Liver (tissue), 9 donors: ENCODE results near the gene TMEM131. TPM values are rescaled to one million over a fixed set of nuclear protein-coding genes. Genes with fewer than 3 reads are reported as not detected.
A peak's percentile ranks its signal among the peaks of the same experiment; 100 is the strongest.

Source experiments
- DNase-seq: peaks from one replicate; pipeline ENCODE4 v3.0.0-alpha.2; 2017; ENCODE audit warnings: low spot score
- H3K27ac ChIP-seq, 2 donors: one replicate each; pipeline ENCODE4 v1.7.0; 2013; ENCODE audit warnings: inconsistent platforms in 2 of 2, low read length in 2 of 2, control low read depth in 1 of 2, low read depth in 1 of 2, mild to moderate bottlenecking in 1 of 2
- H3K27me3 ChIP-seq, 4 donors: one replicate each; pipeline versions ENCODE4 v1.6.1 to v1.7.0; 2013; ENCODE audit warnings: low read length in 3 of 4, inconsistent platforms in 1 of 4, mild to moderate bottlenecking in 1 of 4, moderate library complexity in 1 of 4; ENCODE audit not compliant: control insufficient read depth in 4 of 4, insufficient read depth in 4 of 4
- H3K36me3 ChIP-seq, 4 donors: one replicate each; pipeline versions ENCODE4 v1.6.1 to v1.7.0; 2013; ENCODE audit warnings: low read length in 3 of 4, mild to moderate bottlenecking in 3 of 4, low read depth in 1 of 4, moderate library complexity in 1 of 4; ENCODE audit not compliant: control insufficient read depth in 4 of 4, insufficient read depth in 3 of 4
- H3K4me1 ChIP-seq, 4 donors: one replicate each; pipeline versions ENCODE4 v1.6.1 to v1.7.0; 2013; ENCODE audit warnings: low read length in 3 of 4, mild to moderate bottlenecking in 3 of 4, moderate library complexity in 1 of 4; ENCODE audit not compliant: control insufficient read depth in 4 of 4, insufficient read depth in 4 of 4
- H3K4me3 ChIP-seq, 3 donors: one replicate each; pipeline versions ENCODE4 v1.6.1 to v1.7.0; 2013; ENCODE audit warnings: low read length in 3 of 3, control low read depth in 1 of 3, low read depth in 1 of 3, mild to moderate bottlenecking in 1 of 3
- H3K9ac ChIP-seq, 2 donors: one replicate each; pipeline ENCODE4 v1.7.0; 2013; ENCODE audit warnings: low read length in 2 of 2, mild to moderate bottlenecking in 2 of 2, moderate library complexity in 2 of 2, control low read depth in 1 of 2, low read depth in 1 of 2
- H3K9me3 ChIP-seq, 4 donors: one replicate each; pipeline versions ENCODE4 v1.6.1 to v1.7.0; 2013; ENCODE audit warnings: low read length in 3 of 4; ENCODE audit not compliant: control insufficient read depth in 4 of 4
- EGR1 ChIP-seq, 2 donors: IDR thresholded peaks; 2 replicates each; pipeline ENCODE4 v1.6.1; 2016 to 2018; ENCODE audit warnings: antibody characterized with exemption in 2 of 2, low read depth in 2 of 2
- GABPA ChIP-seq, 2 donors: IDR thresholded peaks in 1 of 2; conservative IDR thresholded peaks in 1 of 2; 2 replicates each; pipeline ENCODE4 v1.6.1; 2016; ENCODE audit warnings: antibody characterized with exemption in 2 of 2, mild to moderate bottlenecking in 1 of 2, moderate library complexity in 1 of 2
- HNF4A ChIP-seq, 2 donors: conservative IDR thresholded peaks; 2 replicates each; pipeline ENCODE4 v1.6.1; 2016; ENCODE audit warnings: antibody characterized with exemption in 2 of 2, mild to moderate bottlenecking in 2 of 2
- HNF4G ChIP-seq: IDR thresholded peaks from 2 replicates; pipeline ENCODE4 v1.6.1; 2016; ENCODE audit warnings: antibody characterized with exemption
- JUND ChIP-seq, 2 donors: IDR thresholded peaks; 2 replicates each; pipeline ENCODE4 v1.6.1; 2016; ENCODE audit warnings: antibody characterized with exemption in 2 of 2
- MAX ChIP-seq: IDR thresholded peaks from 2 replicates; pipeline ENCODE4 v1.6.1; 2016; ENCODE audit warnings: antibody characterized with exemption
- NR2F2 ChIP-seq: IDR thresholded peaks from 2 replicates; pipeline ENCODE4 v1.6.1; 2016; ENCODE audit warnings: antibody characterized with exemption
- RAD21 ChIP-seq, 2 donors: IDR thresholded peaks; 2 replicates each; pipeline ENCODE4 v1.6.1; 2016; ENCODE audit warnings: antibody characterized with exemption in 2 of 2, mild to moderate bottlenecking in 2 of 2
- REST ChIP-seq: IDR thresholded peaks from 2 replicates; pipeline ENCODE4 v1.6.1; 2016; ENCODE audit warnings: antibody characterized with exemption, mild to moderate bottlenecking
- RXRA ChIP-seq, 2 donors: IDR thresholded peaks; 2 replicates each; pipeline ENCODE4 v1.6.1; 2017 to 2018; ENCODE audit warnings: antibody characterized with exemption in 2 of 2, mild to moderate bottlenecking in 1 of 2
- SP1 ChIP-seq: IDR thresholded peaks from 2 replicates; pipeline ENCODE4 v1.6.1; 2018; ENCODE audit warnings: antibody characterized with exemption, mild to moderate bottlenecking
- TAF1 ChIP-seq: conservative IDR thresholded peaks from 2 replicates; pipeline ENCODE4 v1.6.1; 2016; ENCODE audit warnings: antibody characterized with exemption, mild to moderate bottlenecking
- YY1 ChIP-seq: IDR thresholded peaks from 2 replicates; pipeline ENCODE4 v1.6.1; 2016; ENCODE audit warnings: antibody characterized with exemption, mild to moderate bottlenecking
- ZBTB33 ChIP-seq: IDR thresholded peaks from 2 replicates; pipeline ENCODE4 v1.6.1; 2016; ENCODE audit warnings: antibody characterized with exemption
- WGBS: extraction: QIAGEN DNeasy Blood & Tissue Kit; methylation state at CpG from one replicate; pipeline ENCODE4 v1.1.7; 2013; 5-methylcytosine and 5-hydroxymethylcytosine counted together
- polyA plus RNA-seq, 2 donors: library from polyadenylated mRNA; stranded (reverse) in 1 of 2; unstranded in 1 of 2; fragments of 200-250 nt in 1 of 2; fragments of >200 nt in 1 of 2; fragmentation: Nextera tagmentation in 1 of 2; extraction: Ambion mirVana in 1 of 2; gene quantifications; one replicate each; pipeline versions ENCODE4 v1.2.1 to v1.2.3, GENCODE V29; 2013 to 2015
- total RNA-seq, 2 donors: library from RNA; depleted of rRNA; stranded (reverse); fragments of >200 nt; gene quantifications; one replicate each; pipeline ENCODE4 v1.2.3, GENCODE V29; 2014
- donor health status: healthy.
- donor health status: healthy.
- donor health status: healthy.
- donor health status: healthy.
- donor health status: healthy.

The TMEM131 gene
- total and polyA plus RNA-seq, 4 donors: 6.1 to 22.8 (median 11.2) TPM

- TF ChIP-seq RAD21 (IDR thresholded peaks at IDR 0.05) (peak in 1 of 2 donors; percentile 29), RXRA (IDR thresholded peaks at IDR 0.05) (peak in 1 of 2 donors; percentile 6), TAF1 (peak; percentile 39), HNF4G (no peak), HNF4A (conservative IDR thresholded peaks at IDR 0.05) (peak in 1 of 2 donors; percentile 3), REST (peak; percentile 34), MAX (no peak), SP1 (no peak), EGR1 (IDR thresholded peaks at IDR 0.05; ENCODE audit: low read depth in 2 of 2) (no peak), NR2F2 (no peak), GABPA (IDR thresholded peaks at IDR 0.05 in 1 of 2, conservative IDR thresholded peaks at IDR 0.05 in 1 of 2) (no peak), YY1 (peak; percentile 60), JUND (IDR thresholded peaks at IDR 0.05) (no peak)
- Histone ChIP-seq H3K4me3 (peak overlapping the region; percentile 77 to 98 (median 93)), H3K9me3 (no peaks in the 10 kb centered on the region), H3K27me3 (no peaks in the 10 kb centered on the region), H3K36me3 (no peaks in the 10 kb centered on the region), H3K27ac (peak overlapping the region; percentile 75 to 98), H3K4me1 (peaks cover 10 to 23% (median 17%) of the 10 kb centered on the region in 4 donors), H3K9ac (peak overlapping the region; percentile 44 to 97)
- WGBS: under 1% methylated on average over 81 of the region's 81 CpGs
- DNase-seq: peak; percentile 66
Observed at GRCh38 chr2:97995026-97995733, 568 bp downstream of the TMEM131 start.

GRCh38 chr2:97994476-97994875 lies 1.3 kb downstream of the TMEM131 start:
- no peaks in the 10 kb centered on the region for H3K27me3 ChIP-seq
- peak overlapping the region; percentile 75 to 98 for H3K27ac ChIP-seq
- peak overlapping the region; percentile 44 to 97 for H3K9ac ChIP-seq
- H3K36me3 ChIP-seq: no peaks in the 10 kb centered on the region
- 2% methylated on average over 4 of the region's 4 CpGs for WGBS
- H3K4me3 ChIP-seq: peak overlapping the region; percentile 77 to 98 (median 93)
- DNase-seq: no peak
- no peaks in the 10 kb centered on the region for H3K9me3 ChIP-seq
- H3K4me1 ChIP-seq: peaks cover 10 to 23% (median 17%) of the 10 kb centered on the region in 4 donors
- TF ChIP-seq NR2F2: no peak
- no peak for TF ChIP-seq ZBTB33
- TF ChIP-seq RXRA (IDR thresholded peaks at IDR 0.05): no peak
- no peak for TF ChIP-seq JUND (IDR thresholded peaks at IDR 0.05)
